Breast epithelium (tissue), 3 donors: ENCODE measurements around the gene STOX2.

Experiments
- CTCF ChIP-seq, 3 donors: fragments of 450-650 bp; IDR thresholded peaks; one replicate each; pipeline ENCODE4 v1.5.1; 2016 to 2017; ENCODE audit warnings: antibody characterized with exemption in 3 of 3, mild to moderate bottlenecking in 3 of 3, moderate library complexity in 3 of 3
- POLR2A ChIP-seq: fragments of 450-650 bp; IDR thresholded peaks from one replicate; pipeline ENCODE4 v1.6.1; 2016; ENCODE audit warnings: antibody characterized with exemption, mild to moderate bottlenecking, moderate library complexity

GRCh38 chr4:184030036-184030435 is 124.9 kb downstream of the STOX2 start:
- no peak for TF ChIP-seq CTCF (IDR thresholded peaks at IDR 0.05)
- no peak for TF ChIP-seq POLR2A
